GM06990 (cell line): ENCODE data around the gene THSD4.

Experiments used
- DNase-seq: peaks from one replicate; pipeline ENCODE4 v3.0.0-alpha.2; 2011; ENCODE audit not compliant: insufficient read length; ENCODE audit errors: extremely low read depth
- H3K27me3 ChIP-seq: replicated peaks from 2 replicates; pipeline ENCODE4 v1.6.0; 2011; ENCODE audit warnings: low read length; ENCODE audit not compliant: control insufficient read depth, insufficient read depth
- H3K36me3 ChIP-seq: 2 replicates; pipeline ENCODE4 v1.5.1; 2011; ENCODE audit warnings: low read length; ENCODE audit not compliant: control insufficient read depth, insufficient read depth
- H3K4me3 ChIP-seq: replicated peaks from 2 replicates; pipeline ENCODE4 v1.5.1; 2011; ENCODE audit warnings: low read depth, mild to moderate bottlenecking, control low read depth, low read length
- TF ChIP-seq, protein P1 (sequence below): IDR thresholded peaks from 2 replicates; pipeline ENCODE4 v1.5.1; 2011; ENCODE audit warnings: low read length, control low read depth, mild to moderate bottlenecking, inconsistent platforms; ENCODE audit not compliant: insufficient read depth, poor library complexity, severe bottlenecking

THSD4 gene

DNA sequence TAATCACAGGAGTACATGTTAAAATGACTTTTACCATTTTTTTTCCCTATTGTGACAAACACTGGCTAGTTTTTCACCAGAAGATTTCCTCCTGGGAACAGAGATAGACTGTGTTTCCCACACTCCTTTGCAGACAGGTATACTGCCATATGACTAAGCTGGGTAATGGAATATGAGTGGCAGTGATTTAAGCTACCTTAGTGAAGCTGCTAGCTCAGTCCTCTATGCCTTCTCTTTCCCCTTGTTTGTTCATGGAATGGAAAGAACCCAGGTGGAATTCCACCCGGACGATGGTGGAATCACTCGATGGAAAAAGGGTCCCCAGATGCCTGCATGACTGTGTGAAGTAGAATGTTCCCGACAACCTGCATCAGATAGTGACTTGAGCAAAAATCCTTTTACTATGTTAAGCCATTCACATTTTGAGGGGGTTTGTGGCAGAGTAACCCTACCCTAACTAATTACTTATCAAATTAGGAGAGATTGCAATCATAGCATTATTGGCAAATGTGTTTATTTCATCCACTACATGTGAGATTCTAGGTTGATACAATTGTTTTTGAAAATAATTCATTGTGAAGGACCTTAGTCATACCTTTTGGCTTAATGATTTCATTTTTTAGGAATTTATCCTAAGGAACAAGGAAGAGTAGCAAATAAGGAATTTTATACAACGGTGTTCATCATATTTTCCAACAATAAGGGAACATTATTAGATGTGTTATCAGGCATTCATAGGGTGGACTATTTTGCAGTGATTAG, 16.5 kb downstream of the THSD4 start:
- Histone ChIP-seq H3K27me3 (no peaks in the 10 kb centered on the region), H3K4me3 (no peak overlapping the region), H3K36me3 (no peaks in the 10 kb centered on the region)
- no peak for DNase-seq
- TF ChIP-seq, protein P1, sequence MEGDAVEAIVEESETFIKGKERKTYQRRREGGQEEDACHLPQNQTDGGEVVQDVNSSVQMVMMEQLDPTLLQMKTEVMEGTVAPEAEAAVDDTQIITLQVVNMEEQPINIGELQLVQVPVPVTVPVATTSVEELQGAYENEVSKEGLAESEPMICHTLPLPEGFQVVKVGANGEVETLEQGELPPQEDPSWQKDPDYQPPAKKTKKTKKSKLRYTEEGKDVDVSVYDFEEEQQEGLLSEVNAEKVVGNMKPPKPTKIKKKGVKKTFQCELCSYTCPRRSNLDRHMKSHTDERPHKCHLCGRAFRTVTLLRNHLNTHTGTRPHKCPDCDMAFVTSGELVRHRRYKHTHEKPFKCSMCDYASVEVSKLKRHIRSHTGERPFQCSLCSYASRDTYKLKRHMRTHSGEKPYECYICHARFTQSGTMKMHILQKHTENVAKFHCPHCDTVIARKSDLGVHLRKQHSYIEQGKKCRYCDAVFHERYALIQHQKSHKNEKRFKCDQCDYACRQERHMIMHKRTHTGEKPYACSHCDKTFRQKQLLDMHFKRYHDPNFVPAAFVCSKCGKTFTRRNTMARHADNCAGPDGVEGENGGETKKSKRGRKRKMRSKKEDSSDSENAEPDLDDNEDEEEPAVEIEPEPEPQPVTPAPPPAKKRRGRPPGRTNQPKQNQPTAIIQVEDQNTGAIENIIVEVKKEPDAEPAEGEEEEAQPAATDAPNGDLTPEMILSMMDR: no peak

DNA sequence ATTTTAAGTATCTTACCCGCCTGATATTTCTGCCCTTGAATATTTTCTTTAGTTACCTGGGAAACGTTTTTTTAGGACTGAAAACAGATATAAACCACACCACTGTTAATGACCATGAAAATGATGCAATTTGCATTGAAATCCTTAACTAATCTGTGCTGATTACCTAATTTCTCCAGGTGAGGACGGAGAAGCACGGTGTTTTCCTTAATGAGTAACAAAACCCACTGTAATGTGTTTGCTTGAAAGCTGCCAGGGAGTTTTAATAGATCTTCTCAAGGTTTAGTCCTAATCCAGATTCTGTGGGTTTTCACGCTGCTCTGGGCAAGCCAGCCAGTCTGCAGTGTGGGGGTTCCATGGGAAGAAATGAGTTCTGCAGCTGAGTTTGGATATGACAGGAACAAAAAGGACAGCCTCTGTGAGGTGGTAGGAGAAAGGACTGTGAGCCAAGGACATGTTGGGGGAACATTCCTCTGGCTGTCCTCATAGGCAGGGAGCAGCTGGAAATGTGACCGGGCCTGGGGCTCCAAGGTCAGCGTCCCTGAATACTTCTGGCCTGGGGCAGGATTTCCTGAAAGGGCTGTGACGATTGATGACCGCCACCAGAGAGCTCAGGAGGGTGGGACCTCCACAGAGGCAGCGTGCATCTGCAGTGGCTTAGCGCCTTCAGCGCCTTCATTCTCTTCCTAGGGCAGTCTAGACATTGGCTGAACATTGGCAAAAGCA, 18.6 kb downstream of the THSD4 start:
- TF ChIP-seq, protein P1: no peak
- Histone ChIP-seq H3K27me3 (no peaks in the 10 kb centered on the region), H3K4me3 (no peak overlapping the region), H3K36me3 (no peaks in the 10 kb centered on the region)
- no peak for DNase-seq

DNA sequence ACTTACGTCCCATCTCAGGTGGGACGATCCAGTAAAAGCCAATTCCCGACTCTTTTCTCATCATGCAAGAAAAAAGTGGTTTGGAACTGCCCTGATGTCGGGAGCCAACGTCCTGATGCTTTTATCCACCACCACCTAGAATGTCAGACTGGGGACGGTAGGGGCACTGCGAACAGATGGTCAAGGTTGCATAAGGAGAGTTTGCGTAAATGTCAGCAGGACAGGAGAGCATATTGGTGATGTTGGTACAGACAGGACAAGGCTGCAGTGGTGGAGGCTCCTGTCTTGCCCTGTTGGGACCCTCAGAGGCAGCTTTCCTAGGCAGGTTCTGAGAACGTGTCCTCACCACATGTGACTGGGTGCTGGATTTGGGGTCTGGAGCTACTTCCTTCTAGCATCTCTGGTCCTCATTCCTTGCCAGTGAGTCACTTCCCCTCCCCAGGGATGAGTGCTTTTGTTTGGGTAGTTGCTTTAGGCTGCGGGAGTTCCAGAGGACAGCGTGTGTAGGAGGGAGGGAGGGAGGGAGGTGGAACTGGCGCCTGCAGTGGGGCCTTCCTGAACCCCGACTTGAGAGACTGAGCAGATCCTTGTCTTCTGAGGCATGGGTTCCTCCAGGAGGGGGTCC, 21.0 kb downstream of the THSD4 start:
- Histone ChIP-seq H3K27me3 (no peaks in the 10 kb centered on the region), H3K4me3 (no peak overlapping the region), H3K36me3 (no peaks in the 10 kb centered on the region)
- TF ChIP-seq, protein P1: no peak
- DNase-seq: no peak

DNA sequence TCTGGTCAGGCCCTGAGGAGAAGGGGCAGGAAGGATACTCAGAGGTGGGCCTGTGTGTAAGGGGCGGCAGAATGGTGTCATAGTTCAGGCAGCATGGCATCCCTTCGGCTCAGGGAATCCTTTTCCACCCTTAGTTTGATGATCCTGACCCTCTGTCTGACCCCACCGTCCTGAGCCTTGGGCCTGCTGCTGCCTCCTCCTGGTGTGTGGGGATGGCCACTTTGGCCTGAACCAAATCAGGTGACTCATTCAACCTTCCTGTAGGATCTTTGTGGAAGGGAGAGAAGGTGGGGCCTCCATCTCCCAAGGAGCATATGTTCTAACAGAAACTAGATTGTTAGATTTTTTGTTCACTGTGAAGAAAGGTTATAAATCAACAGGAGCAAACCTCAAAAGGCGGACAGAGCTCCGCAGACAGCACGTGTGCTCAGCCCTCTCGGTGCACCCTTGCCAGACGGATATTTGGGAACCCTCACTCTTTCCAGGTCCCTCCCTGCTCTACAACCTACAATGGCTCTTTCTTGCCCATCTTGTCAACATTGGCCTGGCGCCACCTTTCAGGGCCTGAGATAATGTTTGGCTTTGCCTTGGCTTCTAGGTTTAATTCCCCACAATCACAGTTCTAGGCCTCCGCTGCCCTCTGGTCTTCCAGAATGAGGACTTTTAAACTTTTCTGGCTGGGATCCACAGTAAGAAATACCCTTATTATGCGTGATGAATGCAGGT, 21.7 kb downstream of the THSD4 start:
- TF ChIP-seq, protein P1: no peak
- H3K4me3 ChIP-seq: no peak overlapping the region
- DNase-seq: no peak
- no peaks in the 10 kb centered on the region for H3K36me3 ChIP-seq
- no peaks in the 10 kb centered on the region for H3K27me3 ChIP-seq

DNA sequence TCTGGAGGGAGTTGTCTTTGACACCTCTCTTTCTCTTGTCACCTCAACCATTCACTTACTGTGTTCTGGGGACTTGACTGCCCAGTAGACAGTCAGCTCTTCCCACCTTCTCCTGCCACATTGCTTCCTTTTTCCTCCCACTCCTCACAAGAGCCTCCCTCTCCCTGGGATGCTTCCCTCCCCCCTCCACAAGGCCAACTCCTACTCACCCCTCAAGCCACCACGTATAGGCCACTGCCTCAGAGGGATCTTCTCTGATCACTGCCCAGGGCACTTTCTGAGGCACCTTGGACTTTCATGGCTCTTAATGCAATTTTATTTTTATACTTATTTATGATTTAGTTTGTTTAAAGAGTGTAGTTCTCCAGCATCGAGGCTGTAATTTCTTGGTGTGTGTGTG, 23.2 kb downstream of the THSD4 start:
- no peaks in the 10 kb centered on the region for H3K36me3 ChIP-seq
- H3K4me3 ChIP-seq: no peak overlapping the region
- TF ChIP-seq, protein P1: no peak
- H3K27me3 ChIP-seq: no peaks in the 10 kb centered on the region
- DNase-seq: no peak
